Measurements from ENCODE around the gene ZBTB4.

DNA sequence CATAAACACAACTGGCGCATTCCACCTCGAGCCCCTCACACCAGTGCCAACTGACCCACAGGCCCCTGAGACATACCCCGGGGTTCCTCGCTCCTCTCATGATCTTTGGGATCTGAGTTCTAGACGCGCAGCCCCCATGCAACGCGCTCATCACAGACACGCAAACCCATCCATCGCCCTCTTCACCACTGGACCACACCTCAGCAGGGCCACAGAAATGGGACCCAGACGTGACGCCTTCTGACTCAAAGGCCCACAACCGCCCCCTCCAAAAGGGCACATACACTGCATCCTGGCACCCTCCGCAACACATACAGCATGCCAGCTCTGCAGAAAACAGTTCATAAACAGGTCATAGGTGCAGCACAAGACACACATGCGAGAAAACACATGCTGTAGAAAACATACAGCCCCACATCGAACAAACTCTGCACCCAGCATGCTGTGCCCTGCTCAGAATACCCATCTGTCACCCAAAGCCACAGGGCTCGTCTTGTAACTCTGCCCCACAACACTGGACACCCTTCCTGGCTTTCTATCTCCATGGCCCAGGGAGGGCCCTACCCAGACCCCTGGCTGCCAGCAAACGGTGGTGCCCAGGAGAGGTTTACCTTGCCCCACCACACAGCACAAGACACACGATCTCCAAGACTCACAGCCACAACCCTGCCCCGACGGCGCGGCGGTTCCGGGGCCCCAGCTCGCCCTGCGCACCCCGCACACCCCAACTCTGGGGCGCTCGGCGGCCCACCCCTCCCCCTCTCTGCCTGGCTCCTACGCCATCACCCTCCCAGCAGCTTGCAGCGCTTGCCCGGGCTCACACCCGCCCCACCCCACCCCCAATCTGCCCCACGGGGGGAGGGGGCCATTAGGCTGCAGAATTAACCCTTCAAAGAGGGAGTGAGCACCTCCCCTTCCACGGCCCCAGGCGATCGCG is 887 bp downstream of the ZBTB4 start:
- TF ChIP-seq, protein P1, sequence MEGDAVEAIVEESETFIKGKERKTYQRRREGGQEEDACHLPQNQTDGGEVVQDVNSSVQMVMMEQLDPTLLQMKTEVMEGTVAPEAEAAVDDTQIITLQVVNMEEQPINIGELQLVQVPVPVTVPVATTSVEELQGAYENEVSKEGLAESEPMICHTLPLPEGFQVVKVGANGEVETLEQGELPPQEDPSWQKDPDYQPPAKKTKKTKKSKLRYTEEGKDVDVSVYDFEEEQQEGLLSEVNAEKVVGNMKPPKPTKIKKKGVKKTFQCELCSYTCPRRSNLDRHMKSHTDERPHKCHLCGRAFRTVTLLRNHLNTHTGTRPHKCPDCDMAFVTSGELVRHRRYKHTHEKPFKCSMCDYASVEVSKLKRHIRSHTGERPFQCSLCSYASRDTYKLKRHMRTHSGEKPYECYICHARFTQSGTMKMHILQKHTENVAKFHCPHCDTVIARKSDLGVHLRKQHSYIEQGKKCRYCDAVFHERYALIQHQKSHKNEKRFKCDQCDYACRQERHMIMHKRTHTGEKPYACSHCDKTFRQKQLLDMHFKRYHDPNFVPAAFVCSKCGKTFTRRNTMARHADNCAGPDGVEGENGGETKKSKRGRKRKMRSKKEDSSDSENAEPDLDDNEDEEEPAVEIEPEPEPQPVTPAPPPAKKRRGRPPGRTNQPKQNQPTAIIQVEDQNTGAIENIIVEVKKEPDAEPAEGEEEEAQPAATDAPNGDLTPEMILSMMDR (conservative IDR thresholded peaks at IDR 0.05; ENCODE audit: low read depth, low read length) = no peak
- TF ChIP-seq EZH2 (IDR thresholded peaks at IDR 0.05; ENCODE audit: low read length, unreplicated experiment) (no peak), EZH2phosphoT487 (IDR thresholded peaks at IDR 0.05; ENCODE audit: borderline replicate concordance, low read length) (no peak)

Data from PC-3 (cell line).